Measurements from ENCODE around the gene IMPDH2.
A peak's percentile ranks its signal among the peaks of the same experiment; 100 is the strongest.

IMPDH2 gene

GRCh38 chr3:49018707-49019006 is 10.5 kb downstream of the IMPDH2 start:
- H3K4me2 ChIP-seq (ENCODE audit: low read depth, low read length, poor library complexity, severe bottlenecking): peak overlapping the region; percentile 92
- peak overlapping the region; percentile 91 for H3K4me3 ChIP-seq (ENCODE audit: low read length, poor library complexity, severe bottlenecking)
- peaks cover 35% of the 10 kb centered on the region; the same call in 1 of the 2 replicates for H3K36me3 ChIP-seq (ENCODE audit: insufficient read depth, low read length)
- TF ChIP-seq CTCF (conservative IDR thresholded peaks at IDR 0.05; ENCODE audit: low read length): no peak
- TF ChIP-seq EZH2phosphoT487 (IDR thresholded peaks at IDR 0.05; ENCODE audit: borderline replicate concordance): no peak
- H3K9me3 ChIP-seq (ENCODE audit: insufficient read depth, low read depth, low read length): no peaks in the 10 kb centered on the region
- H3K9ac ChIP-seq (ENCODE audit: low read depth, low read length, poor library complexity, severe bottlenecking): peak overlapping the region; percentile 67
- peaks cover 3% of the 10 kb centered on the region; the same call in 1 of the 2 replicates for H3F3A ChIP-seq (ENCODE audit: low read depth)
- H3K79me2 ChIP-seq (ENCODE audit: insufficient read depth, low read length): peaks cover 60% of the 10 kb centered on the region
- peak overlapping the region; percentile 55; the same call in 1 of the 2 replicates for H2AFZ ChIP-seq (ENCODE audit: low read length)
- no peaks in the 10 kb centered on the region for H3K9me2 ChIP-seq (replicated peaks; ENCODE audit: low read depth, low read length)
- H3K27me3 ChIP-seq (ENCODE audit: insufficient read depth, low read length, poor library complexity, severe bottlenecking): no peaks in the 10 kb centered on the region
- H3K4me1 ChIP-seq (ENCODE audit: insufficient read depth, low read length, poor library complexity, severe bottlenecking): peaks cover 22% of the 10 kb centered on the region
- peaks cover 60% of the 10 kb centered on the region for H4K20me1 ChIP-seq (ENCODE audit: insufficient read depth, low read length, poor library complexity, severe bottlenecking)

GRCh38 chr3:49017971-49018706 is 11.1 kb downstream of the IMPDH2 start, which contains the start of gene DALRD3:
Gene DALRD3, minus strand, starts transcription at chr3:49018580. Its CDS starts 16 bp downstream, at chr3:49018564.
- H3K9ac ChIP-seq (ENCODE audit: low read depth, low read length, poor library complexity, severe bottlenecking): peak within 1 kb of the TSS; percentile 98
- H3K36me3 ChIP-seq (ENCODE audit: insufficient read depth, low read length): peaks cover 37% of the 10 kb centered on the region; the same call in 1 of the 2 replicates
- H2AFZ ChIP-seq (ENCODE audit: low read length): peak within 1 kb of the TSS; percentile 55; the same call in 1 of the 2 replicates
- peak within 1 kb of the TSS; percentile 91 for H3K4me3 ChIP-seq (ENCODE audit: low read length, poor library complexity, severe bottlenecking)
- H3K9me2 ChIP-seq (replicated peaks; ENCODE audit: low read depth, low read length): no peaks in the 10 kb centered on the region
- peaks cover 1% of the 10 kb centered on the region; the same call in 1 of the 2 replicates for H3F3A ChIP-seq (ENCODE audit: low read depth)
- H3K27me3 ChIP-seq (ENCODE audit: insufficient read depth, low read length, poor library complexity, severe bottlenecking): no peaks in the 10 kb centered on the region
- no peak for TF ChIP-seq CTCF (conservative IDR thresholded peaks at IDR 0.05; ENCODE audit: low read length)
- no peak for TF ChIP-seq EZH2phosphoT487 (IDR thresholded peaks at IDR 0.05; ENCODE audit: borderline replicate concordance)
- H4K20me1 ChIP-seq (ENCODE audit: insufficient read depth, low read length, poor library complexity, severe bottlenecking): peaks cover 62% of the 10 kb centered on the region
- peaks cover 18% of the 10 kb centered on the region for H3K4me1 ChIP-seq (ENCODE audit: insufficient read depth, low read length, poor library complexity, severe bottlenecking)
- H3K9me3 ChIP-seq (ENCODE audit: insufficient read depth, low read depth, low read length): no peaks in the 10 kb centered on the region
- H3K4me2 ChIP-seq (ENCODE audit: low read depth, low read length, poor library complexity, severe bottlenecking): peak within 1 kb of the TSS; percentile 92
- peaks cover 60% of the 10 kb centered on the region for H3K79me2 ChIP-seq (ENCODE audit: insufficient read depth, low read length)

GRCh38 chr3:49017229-49017970 is 11.8 kb downstream of the IMPDH2 start:
- H3K9ac ChIP-seq (ENCODE audit: low read depth, low read length, poor library complexity, severe bottlenecking): no peak overlapping the region
- peak overlapping the region; percentile 91 for H3K4me3 ChIP-seq (ENCODE audit: low read length, poor library complexity, severe bottlenecking)
- peaks cover 45% of the 10 kb centered on the region; the same call in 1 of the 2 replicates for H3K36me3 ChIP-seq (ENCODE audit: insufficient read depth, low read length)
- no peak overlapping the region for H2AFZ ChIP-seq (ENCODE audit: low read length)
- H3K4me1 ChIP-seq (ENCODE audit: insufficient read depth, low read length, poor library complexity, severe bottlenecking): peaks cover 15% of the 10 kb centered on the region
- H3F3A ChIP-seq (ENCODE audit: low read depth): no peaks in the 10 kb centered on the region
- no peak for TF ChIP-seq EZH2phosphoT487 (IDR thresholded peaks at IDR 0.05; ENCODE audit: borderline replicate concordance)
- no peak for TF ChIP-seq CTCF (conservative IDR thresholded peaks at IDR 0.05; ENCODE audit: low read length)
- H3K27me3 ChIP-seq (ENCODE audit: insufficient read depth, low read length, poor library complexity, severe bottlenecking): no peaks in the 10 kb centered on the region
- H3K4me2 ChIP-seq (ENCODE audit: low read depth, low read length, poor library complexity, severe bottlenecking): peak overlapping the region; percentile 92
- H3K9me3 ChIP-seq (ENCODE audit: insufficient read depth, low read depth, low read length): no peaks in the 10 kb centered on the region
- H3K79me2 ChIP-seq (ENCODE audit: insufficient read depth, low read length): peaks cover 59% of the 10 kb centered on the region
- H3K9me2 ChIP-seq (replicated peaks; ENCODE audit: low read depth, low read length): no peaks in the 10 kb centered on the region
- peaks cover 62% of the 10 kb centered on the region for H4K20me1 ChIP-seq (ENCODE audit: insufficient read depth, low read length, poor library complexity, severe bottlenecking)
